H9 (cell line): Measurements from ENCODE around the gene KCNN3. TPM values are rescaled to one million over a fixed set of nuclear protein-coding genes. Genes with fewer than 3 reads are reported as not detected.

ENCODE experiments used
- DNase-seq: peaks from one replicate; pipeline ENCODE4 v3.0.0-alpha.2; 2017
- H2AFZ ChIP-seq: one replicate; pipeline ENCODE4 v1.6.1; 2013; ENCODE audit warnings: mild to moderate bottlenecking, low read length, control low read depth, moderate library complexity
- H2AK5ac ChIP-seq: 2 replicates; pipeline ENCODE4 v1.6.1; 2013; ENCODE audit warnings: low read length, control low read depth, mixed read lengths; ENCODE audit not compliant: insufficient read length
- H2BK120ac ChIP-seq: one replicate; pipeline ENCODE4 v1.6.1; 2013; ENCODE audit warnings: low read depth, mild to moderate bottlenecking, low read length, control low read depth, inconsistent platforms; ENCODE audit not compliant: poor library complexity, severe bottlenecking
- H2BK12ac ChIP-seq: 2 replicates; pipeline ENCODE4 v1.6.1; 2013; ENCODE audit warnings: low read length, control low read depth, mixed read lengths, low read depth; ENCODE audit not compliant: insufficient read length
- H2BK15ac ChIP-seq: 2 replicates; pipeline ENCODE4 v1.6.1; 2013; ENCODE audit warnings: low read depth, low read length, control low read depth
- H2BK20ac ChIP-seq: one replicate; pipeline ENCODE4 v1.6.1; 2013; ENCODE audit warnings: low read depth, mild to moderate bottlenecking, low read length, control low read depth, inconsistent platforms; ENCODE audit not compliant: poor library complexity, severe bottlenecking
- H2BK5ac ChIP-seq: 2 replicates; pipeline ENCODE4 v1.6.1; 2013; ENCODE audit warnings: low read length, control low read depth, mixed read lengths; ENCODE audit not compliant: insufficient read length
- H3K14ac ChIP-seq: 2 replicates; pipeline ENCODE4 v1.6.1; 2013; ENCODE audit warnings: low read length, control low read depth; ENCODE audit not compliant: insufficient read depth
- H3K18ac ChIP-seq: 2 replicates; pipeline ENCODE4 v1.6.1; 2013; ENCODE audit warnings: low read depth, mild to moderate bottlenecking, mixed read lengths, low read length, control low read depth; ENCODE audit not compliant: insufficient read length
- H3K23ac ChIP-seq: 2 replicates; pipeline ENCODE4 v1.6.1; 2013; ENCODE audit warnings: low read length, control low read depth, mixed read lengths, low read depth; ENCODE audit not compliant: insufficient read length
- H3K23me2 ChIP-seq: 2 replicates; pipeline ENCODE4 v1.6.1; 2013; ENCODE audit warnings: low read depth, mild to moderate bottlenecking, mixed read lengths, low read length, control low read depth; ENCODE audit not compliant: insufficient read length, poor library complexity, severe bottlenecking
- H3K27ac ChIP-seq: 2 replicates; pipeline ENCODE4 v1.5.1; 2013; ENCODE audit warnings: low read length, control low read depth, mixed read lengths, low read depth; ENCODE audit not compliant: insufficient read length
- H3K27me3 ChIP-seq: 2 replicates; pipeline ENCODE4 v1.6.1; 2013; ENCODE audit warnings: low read length, control low read depth, inconsistent platforms; ENCODE audit not compliant: insufficient read depth
- H3K4ac ChIP-seq: 2 replicates; pipeline ENCODE4 v1.6.1; 2013; ENCODE audit warnings: low read depth, mild to moderate bottlenecking, control low read depth, inconsistent platforms, low read length, moderate library complexity
- H3K4me1 ChIP-seq: 2 replicates; pipeline ENCODE4 v1.6.1; 2013; ENCODE audit warnings: low read length, control low read depth, inconsistent platforms; ENCODE audit not compliant: insufficient read depth
- H3K4me2 ChIP-seq: 2 replicates; pipeline ENCODE4 v1.6.1; 2013; ENCODE audit warnings: low read length, control low read depth, mixed read lengths; ENCODE audit not compliant: insufficient read length, insufficient read depth
- H3K56ac ChIP-seq: 2 replicates; pipeline ENCODE4 v1.6.1; 2013; ENCODE audit warnings: low read depth, mild to moderate bottlenecking, mixed read lengths, low read length, control low read depth; ENCODE audit not compliant: insufficient read length
- H3K79me1 ChIP-seq: 2 replicates; pipeline ENCODE4 v1.6.1; 2013; ENCODE audit warnings: low read depth, mild to moderate bottlenecking, moderate library complexity, low read length, control low read depth, inconsistent platforms; ENCODE audit not compliant: insufficient read depth, poor library complexity, severe bottlenecking
- H3K79me2 ChIP-seq: 2 replicates; pipeline ENCODE4 v1.6.1; 2013; ENCODE audit warnings: low read length, control low read depth, inconsistent platforms; ENCODE audit not compliant: insufficient read depth
- H3K9ac ChIP-seq: 2 replicates; pipeline ENCODE4 v1.6.1; 2013; ENCODE audit warnings: low read length, control low read depth, mixed read lengths; ENCODE audit not compliant: insufficient read length; ENCODE audit errors: extremely low read depth
- H3K9me3 ChIP-seq: one replicate; pipeline ENCODE4 v1.6.1; 2013; ENCODE audit warnings: low read depth, low read length, inconsistent platforms; ENCODE audit not compliant: control insufficient read depth
- H3T11ph ChIP-seq: one replicate; pipeline ENCODE4 v1.6.1; 2013; ENCODE audit warnings: mild to moderate bottlenecking, low read length, control low read depth, inconsistent platforms
- H4K20me1 ChIP-seq: one replicate; pipeline ENCODE4 v1.6.1; 2013; ENCODE audit not compliant: control insufficient read depth, insufficient read length, insufficient read depth
- H4K5ac ChIP-seq: 2 replicates; pipeline ENCODE4 v1.6.1; 2013; ENCODE audit warnings: low read depth, mild to moderate bottlenecking, mixed read lengths, low read length, control low read depth; ENCODE audit not compliant: insufficient read length
- H4K8ac ChIP-seq: replicated peaks from 2 replicates; pipeline ENCODE4 v1.6.1; 2013; ENCODE audit warnings: low read length, control low read depth, mixed read lengths, low read depth; ENCODE audit not compliant: insufficient read length
- H4K91ac ChIP-seq: 2 replicates; pipeline ENCODE4 v1.6.1; 2013; ENCODE audit warnings: low read depth, mild to moderate bottlenecking, moderate library complexity, mixed read lengths, low read length, control low read depth; ENCODE audit not compliant: insufficient read length
- H3K27ac Mint-ChIP-seq, 3 experiments: 2 replicates in 2 of 3; 3 replicates in 1 of 3; pipeline ENCODE4 v1.8.0; 2020 to 2021; ENCODE audit warnings: mixed read lengths in 3 of 3, mild to moderate bottlenecking in 1 of 3, moderate library complexity in 1 of 3
- H3K27me3 Mint-ChIP-seq: 2 replicates; pipeline ENCODE4 v1.8.0; 2021; ENCODE audit warnings: low read depth, mild to moderate bottlenecking, moderate library complexity, mixed read lengths
- H3K36me3 Mint-ChIP-seq, 3 experiments: 2 replicates in 2 of 3; 3 replicates in 1 of 3; pipeline ENCODE4 v1.8.0; 2020 to 2021; ENCODE audit warnings: low read depth in 3 of 3, mixed read lengths in 3 of 3; ENCODE audit not compliant: insufficient read depth in 1 of 3
- H3K4me1 Mint-ChIP-seq, 2 experiments: 2 replicates each; pipeline ENCODE4 v1.8.0; 2020; ENCODE audit warnings: mixed read lengths in 2 of 2
- H3K4me3 Mint-ChIP-seq, 2 experiments: 2 replicates in 1 of 2; 3 replicates in 1 of 2; pipeline ENCODE4 v1.8.0; 2020 to 2021; ENCODE audit warnings: mild to moderate bottlenecking in 2 of 2, mixed read lengths in 2 of 2, moderate library complexity in 1 of 2
- H3K9me3 Mint-ChIP-seq, 2 experiments: 2 replicates in 1 of 2; 3 replicates in 1 of 2; pipeline ENCODE4 v1.8.0; 2020; ENCODE audit warnings: mild to moderate bottlenecking in 2 of 2, mixed read lengths in 2 of 2, moderate library complexity in 1 of 2
- WGBS: extraction: QIAGEN DNeasy Blood & Tissue Kit; methylation state at CpG from one replicate; pipeline ENCODE4 v1.1.7; 2013; ENCODE audit warnings: missing lambda C conversion rate, low lambda C conversion rate, mixed read lengths; ENCODE audit not compliant: insufficient read length; ENCODE audit errors: extremely low coverage; 5-methylcytosine and 5-hydroxymethylcytosine counted together
- total RNA-seq: library from RNA; stranded (reverse); gene quantifications from 2 replicates; pipeline ENCODE4 v1.2.1, GENCODE V29; 2021
- TF ChIP-seq, protein P1 (sequence below): fragments of 200-600 bp; sonication (generic); conservative IDR thresholded peaks from 3 replicates; pipeline ENCODE4 v1.8.0; 2021; ENCODE audit warnings: antibody characterized with exemption, mild to moderate bottlenecking

Gene KCNN3
- total RNA-seq, 1 experiment from 2014 or later = 0.83 TPM

DNA sequence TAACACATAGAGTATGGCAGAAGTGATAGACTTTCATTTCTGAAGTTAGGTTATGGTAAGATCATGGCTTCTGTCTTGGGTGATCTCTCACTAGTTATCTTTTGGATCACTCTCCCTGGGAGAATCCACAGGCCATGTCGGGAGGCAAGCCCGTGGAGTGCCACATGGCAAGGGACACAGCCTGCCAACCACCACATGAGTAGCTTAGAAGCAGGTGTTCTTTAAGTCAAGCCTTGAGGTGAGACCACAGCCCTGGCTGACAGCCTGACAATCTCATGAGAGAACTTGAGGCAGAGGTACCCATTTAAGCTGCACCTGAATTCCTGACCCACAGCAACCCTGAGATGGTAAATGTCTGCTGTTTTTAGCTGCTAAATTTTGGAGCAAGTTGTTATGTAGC is 130.4 kb downstream of the KCNN3 start:
- H4K8ac ChIP-seq = no peak overlapping the region
- H3K23ac ChIP-seq = no peak overlapping the region
- WGBS = no CpG with 5 or more reads among the region's 2 CpGs
- Mint-ChIP-seq H3K4me3 (no peak overlapping the region), H3K27me3 (peaks cover 2% of the 10 kb centered on the region; the same call in 1 of the 2 replicates), H3K4me1 (peaks cover 30 to 32% of the 10 kb centered on the region in 2 experiments), H3K36me3 (peaks cover 0 to 12% (median 2%) of the 10 kb centered on the region in 3 experiments; a peak in 4 of 7 replicates), H3K27ac (no peak overlapping the region), H3K9me3 (peaks cover 15 to 17% of the 10 kb centered on the region in 2 experiments; a peak in 4 of 5 replicates)
- no peak overlapping the region for H3K56ac ChIP-seq
- H3K14ac ChIP-seq = no peak overlapping the region
- H4K5ac ChIP-seq = no peak overlapping the region
- no peaks in the 10 kb centered on the region for H3K27me3 ChIP-seq
- H3K23me2 ChIP-seq = no peaks in the 10 kb centered on the region
- H3K27ac ChIP-seq = no peak overlapping the region
- peaks cover 8% of the 10 kb centered on the region; the same call in 1 of the 2 replicates for H3K4me1 ChIP-seq
- H2BK15ac ChIP-seq = no peak overlapping the region
- H3K9me3 ChIP-seq = no peaks in the 10 kb centered on the region
- no peak overlapping the region for H2BK12ac ChIP-seq
- no peak overlapping the region for H2AK5ac ChIP-seq
- no peaks in the 10 kb centered on the region for H4K20me1 ChIP-seq
- no peak overlapping the region for H3K18ac ChIP-seq
- H2BK120ac ChIP-seq = no peak overlapping the region
- no peak overlapping the region for H2BK5ac ChIP-seq
- H3K4me2 ChIP-seq = no peak overlapping the region
- H2BK20ac ChIP-seq = no peak overlapping the region
- H3K79me2 ChIP-seq = no peaks in the 10 kb centered on the region
- no peak overlapping the region for H3K9ac ChIP-seq
- TF ChIP-seq, protein P1, sequence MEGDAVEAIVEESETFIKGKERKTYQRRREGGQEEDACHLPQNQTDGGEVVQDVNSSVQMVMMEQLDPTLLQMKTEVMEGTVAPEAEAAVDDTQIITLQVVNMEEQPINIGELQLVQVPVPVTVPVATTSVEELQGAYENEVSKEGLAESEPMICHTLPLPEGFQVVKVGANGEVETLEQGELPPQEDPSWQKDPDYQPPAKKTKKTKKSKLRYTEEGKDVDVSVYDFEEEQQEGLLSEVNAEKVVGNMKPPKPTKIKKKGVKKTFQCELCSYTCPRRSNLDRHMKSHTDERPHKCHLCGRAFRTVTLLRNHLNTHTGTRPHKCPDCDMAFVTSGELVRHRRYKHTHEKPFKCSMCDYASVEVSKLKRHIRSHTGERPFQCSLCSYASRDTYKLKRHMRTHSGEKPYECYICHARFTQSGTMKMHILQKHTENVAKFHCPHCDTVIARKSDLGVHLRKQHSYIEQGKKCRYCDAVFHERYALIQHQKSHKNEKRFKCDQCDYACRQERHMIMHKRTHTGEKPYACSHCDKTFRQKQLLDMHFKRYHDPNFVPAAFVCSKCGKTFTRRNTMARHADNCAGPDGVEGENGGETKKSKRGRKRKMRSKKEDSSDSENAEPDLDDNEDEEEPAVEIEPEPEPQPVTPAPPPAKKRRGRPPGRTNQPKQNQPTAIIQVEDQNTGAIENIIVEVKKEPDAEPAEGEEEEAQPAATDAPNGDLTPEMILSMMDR = no peak
- no peak overlapping the region for H4K91ac ChIP-seq
- no peak overlapping the region for H3K4ac ChIP-seq
- no peak overlapping the region for H2AFZ ChIP-seq
- no peak for DNase-seq
- H3K79me1 ChIP-seq = no peaks in the 10 kb centered on the region
- no peak overlapping the region for H3T11ph ChIP-seq
